Germinal center (tissue), 1 donor: Measurements from ENCODE around the gene DQX1.
"Not testable (repeated sequence)": the region's sequence is repeated elsewhere in the genome, so short reads cannot be mapped to it uniquely, and the experiment has no call there.

Experiments
- DNase-seq: peaks from one replicate; pipeline ENCODE4 v3.0.0; 2012; ENCODE audit warnings: mixed read lengths, low spot score

The DQX1 gene, protein sequence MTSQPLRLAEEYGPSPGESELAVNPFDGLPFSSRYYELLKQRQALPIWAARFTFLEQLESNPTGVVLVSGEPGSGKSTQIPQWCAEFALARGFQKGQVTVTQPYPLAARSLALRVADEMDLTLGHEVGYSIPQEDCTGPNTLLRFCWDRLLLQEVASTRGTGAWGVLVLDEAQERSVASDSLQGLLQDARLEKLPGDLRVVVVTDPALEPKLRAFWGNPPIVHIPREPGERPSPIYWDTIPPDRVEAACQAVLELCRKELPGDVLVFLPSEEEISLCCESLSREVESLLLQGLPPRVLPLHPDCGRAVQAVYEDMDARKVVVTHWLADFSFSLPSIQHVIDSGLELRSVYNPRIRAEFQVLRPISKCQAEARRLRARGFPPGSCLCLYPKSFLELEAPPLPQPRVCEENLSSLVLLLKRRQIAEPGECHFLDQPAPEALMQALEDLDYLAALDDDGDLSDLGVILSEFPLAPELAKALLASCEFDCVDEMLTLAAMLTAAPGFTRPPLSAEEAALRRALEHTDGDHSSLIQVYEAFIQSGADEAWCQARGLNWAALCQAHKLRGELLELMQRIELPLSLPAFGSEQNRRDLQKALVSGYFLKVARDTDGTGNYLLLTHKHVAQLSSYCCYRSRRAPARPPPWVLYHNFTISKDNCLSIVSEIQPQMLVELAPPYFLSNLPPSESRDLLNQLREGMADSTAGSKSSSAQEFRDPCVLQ

DNA sequence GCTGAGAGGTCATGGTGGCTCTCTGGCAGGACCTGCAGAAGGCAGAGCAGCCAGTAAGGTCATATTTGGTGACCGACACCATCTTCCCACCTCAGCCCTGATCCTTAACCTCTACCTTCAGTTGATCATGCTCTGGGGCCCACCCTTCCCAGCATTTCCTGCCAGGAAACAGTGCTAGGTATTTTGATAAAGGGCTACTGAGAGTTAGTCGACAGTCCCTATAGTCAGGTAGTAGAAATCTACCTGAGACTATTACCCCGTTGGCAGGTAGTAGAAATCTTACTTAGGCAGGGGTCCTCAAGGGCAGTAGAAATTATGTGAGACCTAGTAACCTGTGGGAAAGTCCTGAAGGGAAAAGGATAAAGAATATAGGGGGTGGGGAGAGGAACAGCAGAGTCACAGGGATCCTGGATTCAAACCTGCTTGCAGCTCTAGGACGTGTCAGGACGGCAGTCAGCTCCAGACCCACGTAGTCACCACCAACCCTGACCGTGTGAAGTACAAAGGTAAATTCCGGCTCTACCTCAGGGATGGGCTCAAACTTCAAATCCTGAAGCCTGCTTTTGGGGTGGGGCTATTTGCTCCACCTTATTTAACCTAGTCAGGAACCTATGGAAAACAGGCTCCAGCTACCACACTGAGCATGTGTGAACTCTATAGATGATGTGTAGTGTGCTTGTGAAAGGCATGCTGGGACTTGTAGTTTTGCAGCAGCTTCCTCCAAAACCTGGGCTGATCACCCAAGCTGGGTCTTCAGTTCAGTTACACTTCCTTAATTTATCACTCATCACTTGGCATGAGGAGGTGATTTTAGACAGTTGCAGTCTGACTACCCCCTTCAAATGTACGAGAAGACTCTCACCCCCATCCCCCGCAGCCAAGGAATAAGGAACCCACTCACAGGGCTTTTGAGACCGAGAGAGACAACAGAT lies at the start of gene DQX1:
Gene DQX1 (minus strand): TSS at position 515 of the 932 bp plus-strand sequence. CDS start 502 bp downstream, at position 13.
- peak; percentile 85 for DNase-seq

DNA sequence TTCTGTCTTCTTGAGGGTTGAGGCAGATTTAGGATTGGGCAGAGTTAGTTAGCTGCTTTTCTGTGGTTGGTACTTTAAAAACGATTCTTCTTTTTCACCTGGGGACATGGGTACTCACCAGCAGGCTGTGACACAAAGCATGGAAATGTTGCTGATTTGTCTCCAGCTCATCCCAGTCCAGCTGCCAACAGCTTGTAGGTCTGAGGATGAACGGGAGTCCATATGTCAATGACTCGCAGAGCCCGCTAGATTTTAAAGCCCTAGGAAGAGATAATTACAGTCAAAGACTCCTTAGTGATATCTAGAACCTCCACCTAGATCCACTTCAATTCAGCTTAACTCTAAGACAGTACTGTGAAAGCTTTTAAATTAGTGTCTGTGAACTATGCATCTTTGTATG lies 49.3 kb upstream of the DQX1 start:
- DNase-seq = no peak

DNA sequence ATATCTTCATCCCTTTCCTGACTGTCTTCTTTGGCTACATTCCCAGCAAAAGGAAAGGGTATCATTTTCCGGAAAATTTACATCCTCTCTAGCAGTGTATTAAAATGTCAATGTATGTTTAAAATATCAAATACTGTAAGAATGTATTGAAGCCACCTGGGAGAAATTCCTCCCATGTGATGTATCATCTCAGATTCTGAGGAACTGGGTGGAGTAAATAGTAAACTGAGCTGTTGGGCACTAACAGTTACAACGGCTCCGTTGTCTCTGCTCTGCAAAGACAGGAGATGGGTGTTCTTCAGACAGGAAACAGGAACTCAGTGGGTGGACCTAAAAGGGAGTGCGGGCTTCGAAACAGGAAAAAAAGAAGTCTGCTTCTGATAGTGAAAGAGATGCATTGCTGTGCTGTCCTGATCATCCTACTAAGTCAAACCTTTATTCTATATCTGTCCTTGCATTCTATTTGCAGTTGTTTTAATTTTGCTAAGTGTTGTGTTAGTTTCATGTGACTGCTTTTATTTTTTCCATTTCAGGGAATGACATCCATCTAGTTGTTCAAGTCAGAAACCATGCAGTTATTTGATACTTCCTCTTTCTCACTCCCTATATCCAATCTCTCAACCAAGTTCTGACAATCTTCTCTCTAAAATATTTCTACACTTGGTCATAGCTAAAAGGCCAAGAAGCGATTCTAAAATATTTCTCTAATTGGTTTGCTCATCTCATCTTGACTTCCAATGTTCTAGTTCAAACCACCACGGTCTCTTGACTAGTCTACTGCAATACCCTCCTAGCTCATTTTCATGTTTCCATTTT lies 47.9 kb upstream of the DQX1 start:
- DNase-seq = peak; percentile 63

DNA sequence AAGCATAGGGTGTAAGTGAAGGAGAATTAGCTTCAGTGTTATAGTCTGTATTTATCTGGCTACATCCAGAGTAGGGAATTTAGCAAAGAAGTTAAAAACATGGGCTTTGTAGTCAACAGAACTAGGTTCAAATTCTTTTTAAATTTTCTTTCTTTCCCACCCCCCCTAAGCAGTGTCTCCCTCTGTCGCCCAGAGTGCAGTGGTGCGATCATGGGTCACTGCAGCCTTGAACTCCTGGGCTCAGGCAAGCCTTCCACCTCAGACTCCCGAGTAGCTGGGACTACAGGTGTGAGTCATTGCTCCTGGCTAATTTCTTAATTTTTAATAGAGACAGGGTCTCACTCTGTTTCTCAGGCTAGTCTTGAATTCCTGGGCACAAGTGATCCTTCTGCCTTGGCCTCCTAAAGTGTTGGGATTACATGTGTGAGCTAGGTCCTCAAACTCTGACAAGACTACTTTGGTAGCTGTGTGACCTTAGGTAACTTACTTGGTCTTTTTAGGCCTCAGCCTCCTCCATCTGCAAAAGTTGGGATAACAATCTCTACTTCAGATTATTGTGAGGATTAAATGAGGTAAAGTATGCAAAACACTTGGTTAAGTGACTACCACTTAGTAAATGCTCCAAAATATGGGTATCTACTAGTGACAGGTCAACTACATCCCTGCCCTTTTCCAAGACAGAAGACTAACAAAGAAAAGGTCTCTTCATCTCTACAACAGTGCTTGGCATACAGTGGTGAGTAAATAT lies 46.3 kb upstream of the DQX1 start:
- DNase-seq = no peak

DNA sequence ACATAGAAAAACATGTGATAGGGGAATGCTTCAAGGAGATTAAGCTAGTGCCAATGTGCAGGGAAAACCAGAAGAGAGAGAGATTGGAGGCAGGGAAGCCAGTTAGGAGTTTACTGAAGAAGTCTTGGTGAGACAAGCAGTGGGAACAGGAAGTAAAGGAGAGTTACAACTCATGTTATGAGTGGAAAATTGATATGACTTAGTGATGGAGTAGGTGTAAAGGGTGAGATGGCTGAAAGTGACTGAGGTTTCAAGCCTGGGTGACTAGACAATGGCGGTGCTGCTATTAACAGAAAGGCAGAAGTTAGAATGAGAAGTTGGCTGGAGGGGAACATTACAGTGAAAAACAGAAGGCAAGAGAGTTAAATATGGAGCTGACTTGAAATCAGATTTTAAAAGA lies 45.0 kb upstream of the DQX1 start:
- peak; percentile 65 for DNase-seq

DNA sequence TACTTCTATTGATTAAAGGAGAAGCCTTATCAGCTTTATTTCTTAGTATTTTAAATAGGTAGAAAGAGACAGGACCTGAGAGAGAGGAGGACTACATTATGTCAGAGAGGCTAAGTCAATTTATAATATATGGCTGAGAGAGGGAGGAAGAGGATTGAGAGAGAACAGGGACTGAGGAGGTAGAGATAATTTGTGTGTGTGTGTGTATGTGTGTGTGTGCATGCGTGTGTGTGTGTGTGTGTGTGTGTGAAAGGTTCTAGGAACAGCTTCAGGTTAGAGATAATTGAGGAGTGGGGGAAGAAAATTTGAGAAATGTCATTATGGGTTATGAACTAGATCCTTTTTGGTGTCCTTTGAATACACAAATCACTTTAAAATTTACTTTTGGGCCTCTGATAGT lies 43.7 kb upstream of the DQX1 start:
- no peak for DNase-seq

DNA sequence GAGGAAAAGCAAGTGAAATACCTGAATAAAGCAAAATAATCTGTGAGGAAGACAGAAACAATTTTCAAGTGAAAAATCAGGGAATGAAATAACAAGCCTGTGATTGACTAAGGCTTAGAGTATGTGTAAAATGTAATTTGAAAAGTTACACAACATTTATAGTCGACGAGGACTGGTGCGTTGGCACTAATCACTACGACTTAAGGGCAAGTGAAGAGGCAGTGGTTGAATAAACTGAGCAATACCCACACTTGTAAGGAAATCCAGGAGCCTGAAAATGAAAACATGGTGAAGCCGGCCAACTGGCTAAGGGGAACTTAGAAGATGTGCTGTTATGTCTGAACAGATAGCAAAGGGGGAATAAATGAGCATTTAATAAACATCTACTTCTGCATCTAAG lies 41.9 kb upstream of the DQX1 start:
- no peak for DNase-seq

DNA sequence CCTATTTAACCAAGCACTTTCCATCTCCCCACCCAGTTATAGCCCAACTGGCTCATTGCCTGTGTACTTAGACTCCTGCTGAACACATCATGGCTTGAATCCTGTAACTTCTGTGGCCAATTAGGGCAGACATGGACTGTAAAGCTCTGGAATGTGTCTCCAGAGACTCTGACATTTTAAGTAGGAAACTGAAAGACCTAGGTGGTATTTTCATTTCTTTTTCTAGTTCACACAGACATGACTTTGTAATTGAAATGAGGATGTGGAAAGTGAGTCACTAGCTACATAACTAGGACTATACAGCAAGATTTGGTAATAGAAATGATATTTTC lies 40.7 kb upstream of the DQX1 start:
- no peak for DNase-seq

DNA sequence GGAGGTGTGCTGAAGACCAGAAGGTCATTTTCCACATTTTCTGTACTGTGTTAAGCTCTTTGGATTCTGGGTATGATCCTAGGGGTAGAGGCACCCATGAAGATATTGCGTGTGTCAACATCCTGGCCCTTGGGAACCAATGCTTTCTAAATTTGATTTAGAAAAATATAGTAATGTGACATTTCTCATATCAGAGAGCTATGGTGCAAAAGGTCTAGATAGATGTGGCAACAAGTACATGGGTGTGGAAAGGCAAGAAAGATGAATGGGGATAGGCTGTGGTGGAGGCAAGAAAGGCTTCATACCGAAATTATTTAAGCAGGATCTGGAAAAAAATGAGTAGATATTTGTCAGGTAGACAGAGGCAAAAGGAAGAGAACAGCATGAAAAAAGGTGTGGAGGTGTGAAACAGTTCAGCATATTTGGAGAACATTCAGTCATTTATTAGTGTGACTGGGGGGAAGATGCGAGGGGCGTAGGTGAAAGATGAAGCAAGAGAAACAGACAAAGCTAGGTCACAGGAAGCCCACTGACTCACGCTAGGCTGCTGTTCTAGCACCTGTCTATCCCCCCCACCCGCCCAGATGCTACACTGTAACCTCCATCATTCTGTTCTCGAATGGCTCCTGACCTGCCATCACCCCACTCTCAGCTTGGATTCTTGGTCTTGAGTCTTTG lies 40.2 kb upstream of the DQX1 start:
- DNase-seq = no peak

DNA sequence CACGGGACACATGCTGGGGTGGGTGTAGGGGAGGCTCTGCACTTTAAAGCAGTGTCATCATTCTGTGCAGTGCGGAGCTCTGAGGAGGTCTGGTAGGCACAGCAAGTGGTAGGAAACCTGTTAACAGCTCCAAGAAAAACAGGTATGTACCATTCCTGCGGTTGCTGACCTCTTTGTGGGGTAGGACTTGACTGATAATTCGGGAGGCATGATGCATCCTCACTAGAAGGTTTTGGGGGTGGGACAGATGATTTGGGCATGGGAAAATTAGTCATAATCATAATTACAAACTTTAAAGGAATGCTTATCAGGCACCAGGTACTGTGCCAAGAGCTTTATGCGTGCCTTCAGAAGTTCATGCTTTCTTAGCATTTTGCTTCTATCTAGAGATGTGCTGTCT lies 38.2 kb upstream of the DQX1 start:
- no peak for DNase-seq

DNA sequence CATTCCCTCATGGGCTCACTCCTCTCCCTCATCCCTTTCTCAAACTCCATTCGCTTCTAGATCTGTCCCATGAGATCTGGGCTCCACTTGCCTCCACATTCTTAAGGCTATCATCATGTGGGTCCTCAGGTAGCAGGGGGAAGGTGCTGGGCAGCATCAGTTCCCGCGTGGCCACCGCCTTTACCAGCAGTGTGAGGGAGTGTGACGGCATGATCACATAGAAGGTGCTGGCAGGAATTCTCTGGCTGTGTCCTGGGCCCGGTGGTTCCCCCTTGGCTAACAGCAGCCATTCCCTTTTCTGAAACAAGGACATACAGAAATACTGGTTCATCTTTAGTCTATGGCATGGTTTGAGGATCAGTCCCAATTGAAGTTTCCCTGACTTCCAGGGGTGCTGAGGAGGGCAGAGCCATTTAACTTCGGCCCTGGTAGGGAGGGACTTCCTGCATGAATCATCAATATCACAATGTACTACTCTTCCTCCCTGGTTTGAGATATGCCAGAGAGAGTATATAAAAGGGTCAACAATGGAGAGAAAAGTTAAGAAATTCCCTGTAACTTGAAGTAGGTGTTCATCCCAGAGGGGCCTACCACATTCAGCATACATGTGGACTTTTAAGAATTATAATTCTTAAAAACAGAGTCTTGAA lies 36.2 kb upstream of the DQX1 start:
- no peak for DNase-seq

DNA sequence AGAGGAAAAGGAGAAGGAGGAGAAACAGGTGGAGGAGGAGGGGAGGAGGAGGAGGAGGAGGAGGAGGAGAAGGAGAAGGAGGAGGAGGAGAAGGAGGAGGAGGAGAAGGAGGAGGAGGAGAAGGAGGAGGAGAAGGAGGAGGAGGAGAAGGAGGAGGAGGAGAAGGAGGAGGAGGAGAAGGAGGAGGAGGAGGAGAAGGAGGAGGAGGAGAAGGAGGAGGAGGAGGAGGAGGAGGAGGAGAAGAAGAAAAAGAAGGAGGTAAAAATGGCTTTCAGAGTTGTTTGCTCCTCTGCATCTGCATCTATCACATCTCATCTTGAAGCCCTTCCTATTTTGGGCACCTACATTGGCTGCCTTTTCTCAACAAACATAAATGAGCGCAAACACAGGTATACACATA lies 35.0 kb upstream of the DQX1 start:
- not testable (repeated sequence) for DNase-seq

DNA sequence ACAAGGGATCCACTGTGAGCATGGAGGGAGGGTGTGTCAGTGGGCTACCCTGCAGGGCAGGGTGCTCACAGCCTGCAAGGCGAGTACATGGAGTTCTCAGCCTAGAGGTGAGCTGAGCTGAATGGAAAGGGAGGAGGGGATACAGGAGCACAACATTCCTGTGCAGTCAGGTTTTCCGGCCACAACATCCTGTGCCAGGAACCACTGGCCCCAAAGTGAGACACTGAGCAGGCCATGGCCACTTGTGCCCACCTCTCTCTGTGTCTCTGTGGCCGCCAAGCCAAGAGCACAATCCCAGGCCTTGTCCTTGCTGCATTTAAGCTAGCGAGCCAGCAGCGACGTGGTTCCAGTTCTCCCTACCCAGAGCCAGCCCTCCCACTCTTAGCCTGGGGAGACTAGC lies 34.6 kb upstream of the DQX1 start:
- DNase-seq = no peak

DNA sequence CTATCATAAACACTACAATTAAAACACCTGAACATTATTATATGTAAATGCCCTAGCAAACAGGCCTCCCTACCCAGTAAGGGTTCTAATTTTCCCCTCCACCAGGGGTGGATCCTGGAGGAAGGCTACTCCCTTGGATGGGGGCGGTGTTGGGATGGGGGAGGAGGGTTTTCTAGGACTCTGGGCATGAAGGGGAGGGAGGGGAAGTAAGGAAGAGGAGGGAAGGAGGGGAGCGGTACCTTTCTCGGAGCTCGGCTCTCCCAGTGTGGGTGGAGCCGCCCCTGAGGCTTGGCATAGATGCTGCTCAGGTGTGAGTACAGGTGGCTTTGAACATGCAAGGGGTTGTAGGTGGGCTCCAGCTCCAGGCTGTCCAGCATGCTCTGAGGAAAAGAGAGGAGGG lies 33.9 kb upstream of the DQX1 start:
- no peak for DNase-seq

DNA sequence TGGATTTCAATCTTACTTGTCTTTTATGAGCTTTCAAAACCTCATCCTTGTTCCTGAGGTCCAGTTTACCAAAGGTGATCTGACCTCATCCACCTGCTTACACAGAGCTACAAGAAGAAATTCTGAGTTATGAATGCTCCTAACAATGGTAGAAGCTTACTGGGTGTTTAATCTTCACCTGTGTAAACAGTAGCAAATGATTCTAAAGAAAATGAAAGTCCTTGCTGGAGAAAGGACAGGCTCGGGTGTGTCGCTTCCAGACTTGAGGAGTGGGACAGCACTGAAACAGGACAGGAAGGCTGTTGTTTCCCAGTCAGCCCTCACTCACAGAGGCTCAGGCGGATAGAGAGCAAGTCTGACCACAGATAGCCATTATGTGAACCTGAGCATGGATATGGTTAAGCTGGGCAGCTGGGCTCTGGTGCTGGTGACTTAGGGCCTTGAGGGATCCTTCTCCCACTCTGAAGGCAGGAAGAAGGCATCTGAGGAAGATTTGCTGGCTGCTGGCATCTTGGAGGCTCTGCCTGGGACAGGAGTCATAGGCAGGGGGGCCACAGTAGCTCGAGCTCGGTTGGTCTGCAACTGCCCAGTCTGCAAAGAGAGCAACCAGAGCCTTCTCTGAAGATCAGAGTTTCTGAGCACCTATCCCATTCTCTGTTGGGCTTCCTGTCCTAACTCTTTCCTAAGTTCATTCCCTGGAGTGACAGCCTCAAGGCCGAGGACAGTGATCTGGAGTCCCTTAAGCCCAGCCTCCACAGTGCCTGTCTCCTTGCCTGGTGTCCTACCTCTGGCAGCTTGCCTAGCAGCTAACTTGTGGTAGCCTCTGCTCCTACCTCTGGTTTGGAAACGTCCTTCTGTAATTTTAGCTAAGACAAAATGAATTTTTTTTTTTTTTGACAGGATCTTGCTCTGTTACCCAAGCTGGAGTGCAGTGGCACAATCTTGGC lies 32.5 kb upstream of the DQX1 start:
- DNase-seq = no peak

DNA sequence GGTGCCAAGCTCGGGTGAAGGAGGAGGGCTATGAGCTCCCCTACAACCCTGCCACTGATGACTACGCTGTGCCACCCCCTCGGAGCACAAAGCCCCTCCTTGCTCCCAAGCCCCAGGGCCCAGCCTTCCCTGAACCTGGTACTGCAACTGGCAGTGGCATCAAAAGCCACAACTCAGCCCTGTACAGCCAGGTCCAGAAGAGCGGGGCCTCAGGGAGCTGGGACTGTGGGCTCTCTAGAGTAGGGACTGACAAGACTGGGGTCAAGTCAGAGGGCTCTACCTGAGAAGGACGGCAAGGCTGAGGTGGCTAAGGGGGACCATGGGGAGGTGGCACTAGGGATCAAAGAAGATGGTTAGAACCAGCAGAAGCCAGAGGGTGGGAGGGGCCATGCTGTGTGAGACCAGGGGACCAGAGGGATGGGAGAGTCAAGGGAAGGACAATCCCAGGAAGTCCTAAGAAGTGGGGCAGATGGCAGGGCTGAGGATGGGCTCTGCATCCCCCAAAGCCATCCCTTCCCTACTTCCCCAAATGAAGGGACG lies 30.9 kb upstream of the DQX1 start:
- no peak for DNase-seq

DNA sequence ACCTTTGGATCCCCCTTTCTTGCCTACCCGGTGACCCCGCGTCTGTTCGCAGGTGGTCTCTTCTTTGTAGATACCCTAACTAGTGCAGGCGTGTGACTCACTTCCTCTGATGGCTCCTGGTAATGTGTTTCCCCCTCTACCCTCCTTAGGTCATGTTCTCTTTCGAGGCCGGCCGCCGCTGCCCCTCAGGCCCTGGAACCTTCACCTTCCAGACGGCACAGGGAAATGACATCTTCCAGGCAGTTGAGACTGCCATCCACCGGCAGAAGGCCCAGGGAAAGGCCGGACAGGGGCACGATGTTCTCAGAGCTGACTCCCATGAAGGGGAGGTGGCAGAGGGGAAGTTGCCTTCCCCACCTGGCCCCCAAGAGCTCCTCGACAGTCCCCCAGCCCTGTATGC lies 30.1 kb upstream of the DQX1 start:
- DNase-seq = no peak

DNA sequence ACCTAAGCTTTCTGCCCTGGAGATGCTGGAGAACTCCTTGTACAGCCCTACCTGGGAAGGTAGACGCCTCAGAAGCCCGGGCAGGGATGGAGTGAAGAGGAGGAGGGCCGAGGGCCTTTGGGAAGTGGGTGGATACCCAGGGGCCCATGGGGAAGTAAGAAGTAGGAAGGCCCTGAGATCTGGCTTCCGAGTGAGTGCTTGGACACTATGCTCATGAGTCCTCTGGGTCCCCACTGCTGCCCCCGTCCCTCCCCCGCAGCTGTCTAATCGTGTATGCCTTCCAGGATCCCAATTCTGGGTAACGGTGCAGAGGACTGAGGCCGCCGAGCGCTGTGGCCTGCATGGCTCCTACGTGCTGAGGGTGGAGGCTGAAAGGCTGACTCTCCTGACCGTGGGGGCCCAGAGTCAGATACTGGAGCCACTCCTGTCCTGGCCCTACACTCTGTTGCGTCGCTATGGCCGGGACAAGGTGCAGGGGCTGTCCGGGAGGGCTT lies 29.6 kb upstream of the DQX1 start:
- no peak for DNase-seq
